K562 (cell line): Measurements from ENCODE around the gene PLEKHA6. TPM values are rescaled to one million over a fixed set of nuclear protein-coding genes. Genes with fewer than 3 reads are reported as not detected.

Source experiments
- ATAC-seq: fragments of 200-7000 bp; cut with Tn5 transposase; 3 replicates; pipeline ENCODE4 v1.9.1; 2020; ENCODE audit warnings: moderate library complexity
- BruUV-seq: library from RNA; stranded (reverse); fragments of 400-500 nt; replicated peaks from 2 replicates; lab custom pipeline; 2021; lab: Mats Ljungman, UMichigan
- CTCF ChIA-PET: fragments of 300-600 bp; formaldehyde crosslinking; extraction: SDS; loops from one replicate; lab custom pipeline; 2021; ENCODE audit warnings: low intra/inter-chr PET ratio; lab: Yijun Ruan, JAX
- POLR2A ChIA-PET: fragments of 300-600, 350-650 bp; sonication (Branson Sonifier 250); formaldehyde crosslinking; extraction: SDS; loops from one replicate; lab custom pipeline; 2021; ENCODE audit warnings: antibody characterized with exemption, inconsistent platforms; lab: Yijun Ruan, JAX
- DNase-seq, 4 experiments: peaks; one replicate each; pipeline versions ENCODE4 v3.0.0 to v3.0.0-alpha.2; 2011 to 2018; ENCODE audit warnings: low spot score in 3 of 4, mixed read lengths in 3 of 4; ENCODE audit errors: extremely low read depth in 1 of 4
- FAIRE-seq: peaks from 2 replicates; lab custom pipeline; 2011; peaks lifted over from hg19 to GRCh38; lab: Jason Lieb, UNC
- H2AFZ ChIP-seq: 2 replicates; pipeline ENCODE4 v1.6.0; 2011; ENCODE audit warnings: low read depth, low read length, control low read depth, inconsistent platforms
- H3K27ac ChIP-seq: fragments of 200-600 bp; 3 replicates; pipeline ENCODE4 v1.8.0; 2011; ENCODE audit warnings: low read depth, mild to moderate bottlenecking, control low read depth, inconsistent platforms, low read length, moderate library complexity, mixed read lengths; ENCODE audit errors: extremely low read depth
- H3K27me3 ChIP-seq, 2 experiments: fragments of 300-600 bp in 1 of 2; 2 replicates in 1 of 2; 3 replicates in 1 of 2; pipeline versions ENCODE4 v1.6.0 to v1.8.0; 2011; ENCODE audit warnings: inconsistent platforms in 2 of 2, low read length in 2 of 2, mild to moderate bottlenecking in 1 of 2, mixed read lengths in 1 of 2, moderate library complexity in 1 of 2; ENCODE audit not compliant: control insufficient read depth in 2 of 2, insufficient read depth in 2 of 2
- H3K36me3 ChIP-seq: fragments of 300-600 bp; 3 replicates; pipeline ENCODE4 v1.8.0; 2011; ENCODE audit warnings: mild to moderate bottlenecking, low read length, inconsistent platforms; ENCODE audit not compliant: control insufficient read depth, insufficient read depth
- H3K4me1 ChIP-seq, 2 experiments: fragments of 200-600 bp in 1 of 2; replicated peaks in 1 of 2; 2 replicates in 1 of 2; 3 replicates in 1 of 2; pipeline versions ENCODE4 v1.5.1 to v1.8.0; 2011; ENCODE audit warnings: inconsistent platforms in 2 of 2, low read length in 2 of 2, mild to moderate bottlenecking in 1 of 2, mixed read lengths in 1 of 2, moderate library complexity in 1 of 2; ENCODE audit not compliant: control insufficient read depth in 2 of 2, insufficient read depth in 2 of 2
- H3K4me2 ChIP-seq: 2 replicates; pipeline ENCODE4 v1.6.1; 2011; ENCODE audit warnings: low read length, control low read depth, inconsistent platforms, mixed read lengths; ENCODE audit not compliant: insufficient read depth
- H3K4me3 ChIP-seq: fragments of 200-600 bp; sonication (generic), shearing (Covaris generic); 2 replicates; pipeline ENCODE4 v1.5.1; 2016; ENCODE audit warnings: control low read depth, inconsistent platforms
- H3K79me2 ChIP-seq: fragments of 200-600 bp; 3 replicates; pipeline ENCODE4 v1.8.0; 2011; ENCODE audit warnings: low read length, inconsistent platforms; ENCODE audit not compliant: control insufficient read depth, insufficient read depth
- H3K9ac ChIP-seq, 2 experiments: 2 replicates each; pipeline versions ENCODE4 v1.6.0 to v1.6.1; 2011; ENCODE audit warnings: low read depth in 2 of 2, low read length in 2 of 2, control low read depth in 1 of 2, inconsistent platforms in 1 of 2, mild to moderate bottlenecking in 1 of 2, mixed read lengths in 1 of 2; ENCODE audit not compliant: insufficient read depth in 1 of 2
- H3K9me1 ChIP-seq: one replicate; pipeline ENCODE4 v1.6.0; 2011; ENCODE audit warnings: inconsistent platforms, mild to moderate bottlenecking, low read length, moderate library complexity; ENCODE audit not compliant: control insufficient read depth, insufficient read depth
- H3K9me3 ChIP-seq: replicated peaks from 2 replicates; pipeline ENCODE4 v1.5.1; 2011; ENCODE audit warnings: low read depth, low read length, inconsistent platforms; ENCODE audit not compliant: control insufficient read depth, insufficient read depth
- H4K20me1 ChIP-seq: replicated peaks from 2 replicates; pipeline ENCODE4 v1.6.1; 2011; ENCODE audit warnings: low read length, inconsistent platforms, mixed read lengths; ENCODE audit not compliant: control insufficient read depth, insufficient read depth
- CBX2 ChIP-seq: fragments of 200-600 bp; sonication (generic); IDR thresholded peaks from one replicate; pipeline ENCODE4 v1.6.1; 2012; ENCODE audit warnings: mild to moderate bottlenecking, low read length, inconsistent platforms; ENCODE audit not compliant: insufficient read depth, poor library complexity, severe bottlenecking
- FOXJ2 ChIP-seq: fragments of 200-800 bp; sonication (Bioruptor generic); IDR thresholded peaks from 2 replicates; pipeline ENCODE4 v1.6.1; 2016; ENCODE audit warnings: missing genetic modification characterization, missing compliant biosample characterization
- HLTF ChIP-seq: fragments of 450-650 bp; IDR thresholded peaks from 2 replicates; pipeline ENCODE4 v1.6.1; 2016
- MYC ChIP-seq, 2 experiments: fragments of 250-450 bp in 1 of 2; sonication (Bioruptor Pico) in 1 of 2; IDR thresholded peaks; 2 replicates each; pipeline versions ENCODE4 v1.5.1 to v1.6.1; 2012 to 2021; ENCODE audit warnings: low read depth in 2 of 2, borderline replicate concordance in 1 of 2, improper control_type of control experiment in 1 of 2, low read length in 1 of 2, mild to moderate bottlenecking in 1 of 2, moderate library complexity in 1 of 2
- NONO ChIP-seq, 2 experiments: fragments of 200-400 bp in 1 of 2; fragments of 450-650 bp in 1 of 2; formaldehyde crosslinking in 1 of 2; IDR thresholded peaks; 2 replicates each; pipeline ENCODE4 v1.6.1; 2017; ENCODE audit warnings: low read depth in 2 of 2, mild to moderate bottlenecking in 2 of 2, moderate library complexity in 2 of 2, low read length in 1 of 2
- RBM22 ChIP-seq: fragments of 200-400 bp; formaldehyde crosslinking; IDR thresholded peaks from 2 replicates; pipeline ENCODE4 v1.6.1; 2018; ENCODE audit warnings: low read length, low read depth; ENCODE audit not compliant: poor library complexity, severe bottlenecking
- TAF15 ChIP-seq: fragments of 200-400 bp; formaldehyde crosslinking; IDR thresholded peaks from 2 replicates; pipeline ENCODE4 v1.6.1; 2017; ENCODE audit warnings: mild to moderate bottlenecking, low read depth, low read length, moderate library complexity
- ZNF134 ChIP-seq: fragments of 250-450 bp; sonication (Bioruptor Pico); conservative IDR thresholded peaks from 2 replicates; pipeline ENCODE4 v1.4.0; 2020
- ZNF23 ChIP-seq: fragments of 250-450 bp; sonication (Bioruptor Pico); IDR thresholded peaks from 2 replicates; pipeline ENCODE4 v1.4.0; 2020; ENCODE audit warnings: mild to moderate bottlenecking
- ZNF57 ChIP-seq: fragments of 450-650 bp; formaldehyde crosslinking; IDR thresholded peaks from 2 replicates; pipeline ENCODE4 v1.4.0; 2020; ENCODE audit warnings: mild to moderate bottlenecking, moderate library complexity
- WGBS: fragments of 100-300 bp; shearing (Covaris generic); methylation state at CpG from one replicate; pipeline ENCODE4 v1.1.6; 2016; ENCODE audit warnings: low coverage, mixed read lengths; ENCODE audit not compliant: insufficient coverage; ENCODE audit errors: missing lambda C conversion rate; 5-methylcytosine and 5-hydroxymethylcytosine counted together
- in situ Hi-C: fragments of 300-500 bp; cut with MboI; formaldehyde crosslinking; loops from 4 replicates; pipeline ENCODE4 v1.15.0; 2018; ENCODE audit warnings: inconsistent platforms, mixed read lengths
- intact Hi-C: fragments of 100-400 bp; cut with micrococcal nuclease; formaldehyde crosslinking; loops from 2 replicates; pipeline ENCODE4 v1.14.2; 2022
- polyA plus RNA-seq, 8 experiments: library from polyadenylated mRNA; depleted of rRNA in 4 of 8; stranded (reverse) in 5 of 8; unstranded in 3 of 8; fragments of >200 nt; fragmentation: Nextera tagmentation in 2 of 8; fragmentation: Illumina TruSeq in 1 of 8; extraction: Ambion mirVana in 2 of 8; extraction: Trizol in 1 of 8; gene quantifications; 2 replicates each; pipeline versions ENCODE4 v1.2.1 to v1.2.3, GENCODE V29; 2011 to 2014; ENCODE audit warnings: inconsistent platforms in 1 of 8, missing spikeins in 1 of 8
- total RNA-seq, 7 experiments: library from RNA; depleted of rRNA in 6 of 7; stranded (reverse); fragments of >200 nt in 6 of 7; fragmentation: Illumina TruSeq in 2 of 7; extraction: Trizol in 2 of 7; gene quantifications; 2 replicates each; pipeline versions ENCODE4 v1.2.1 to v1.2.3, GENCODE V29; 2011 to 2021; ENCODE audit warnings: low replicate concordance in 1 of 7
- TF ChIP-seq, protein P1 (sequence below): sonication (generic); formaldehyde crosslinking; IDR thresholded peaks from 2 replicates; pipeline ENCODE4 v1.9.0; 2022; ENCODE audit warnings: mild to moderate bottlenecking, missing genetic modification reagents
- TF ChIP-seq, protein P2 (sequence below): fragments of 250-450 bp; sonication (Bioruptor Pico); IDR thresholded peaks from 2 replicates; pipeline ENCODE4 v1.8.0; 2022; ENCODE audit warnings: moderate library complexity, mild to moderate bottlenecking, inconsistent platforms
- TF ChIP-seq, protein P3 (sequence below): sonication (generic); formaldehyde crosslinking; IDR thresholded peaks from 2 replicates; pipeline ENCODE4 v1.8.0; 2022; ENCODE audit warnings: missing genetic modification reagents, mild to moderate bottlenecking, borderline replicate concordance

The PLEKHA6 gene
- total and polyA plus RNA-seq, 9 of the 15 experiments (the other 6 are each of a cell fraction or from before 2014, with no cell fraction given): under 0.01 to 0.33 (median 0.01) TPM; not detected in 4

DNA sequence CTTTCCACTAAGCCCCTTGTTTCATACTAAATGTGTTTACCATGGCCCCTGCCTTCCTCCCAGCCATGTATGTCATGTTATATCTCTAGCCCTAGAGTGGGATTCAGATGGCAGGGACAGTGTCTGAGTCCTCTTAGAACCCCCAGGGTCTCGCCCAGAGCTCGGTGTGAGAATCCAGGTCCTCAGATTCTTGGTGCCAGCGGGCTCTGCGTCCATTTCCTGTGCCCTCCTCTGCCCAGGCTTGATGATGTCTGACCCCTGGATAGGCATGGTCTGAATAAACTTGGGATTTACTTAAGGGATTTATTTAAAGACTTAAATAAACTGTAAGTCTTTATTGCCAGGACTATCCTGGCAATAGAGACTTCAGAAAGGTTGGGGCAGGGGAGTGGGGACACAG lies 157.2 kb downstream of the PLEKHA6 start:
- no peak overlapping the region for H3K27ac ChIP-seq
- no peaks in the 10 kb centered on the region for H3K9me3 ChIP-seq
- intact Hi-C loops: no loop called here
- H2AFZ ChIP-seq: no peak overlapping the region
- DNase-seq (no peak), ATAC-seq (no peak), FAIRE-seq (no peak)
- H3K9me1 ChIP-seq: no peaks in the 10 kb centered on the region
- H3K4me2 ChIP-seq: no peak overlapping the region
- 3% methylated on average over 4 of the region's 4 CpGs for WGBS
- H3K27me3 ChIP-seq: peaks cover 21 to 70% of the 10 kb centered on the region in 2 experiments
- no peaks in the 10 kb centered on the region for H3K79me2 ChIP-seq
- no peaks in the 10 kb centered on the region for H3K4me1 ChIP-seq
- no peak overlapping the region for H3K4me3 ChIP-seq
- ChIA-PET POLR2A (interaction anchor here (0.8 kb wide), 1 partner anchor 24 kb away, joined by 3 read pairs; no protein-coding TSS in a partner anchor), CTCF (no interaction called here)
- H3K36me3 ChIP-seq: no peaks in the 10 kb centered on the region
- H4K20me1 ChIP-seq: no peaks in the 10 kb centered on the region
- in situ Hi-C loops: no loop called here
- H3K9ac ChIP-seq: no peak overlapping the region
- no TSS peak for BruUV-seq
- TF ChIP-seq ZNF23 (CRISPR knock-in tag): no peak
- TF ChIP-seq, protein P1, sequence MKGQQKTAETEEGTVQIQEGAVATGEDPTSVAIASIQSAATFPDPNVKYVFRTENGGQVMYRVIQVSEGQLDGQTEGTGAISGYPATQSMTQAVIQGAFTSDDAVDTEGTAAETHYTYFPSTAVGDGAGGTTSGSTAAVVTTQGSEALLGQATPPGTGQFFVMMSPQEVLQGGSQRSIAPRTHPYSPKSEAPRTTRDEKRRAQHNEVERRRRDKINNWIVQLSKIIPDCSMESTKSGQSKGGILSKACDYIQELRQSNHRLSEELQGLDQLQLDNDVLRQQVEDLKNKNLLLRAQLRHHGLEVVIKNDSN: no peak
- TF ChIP-seq NONO (IDR thresholded peaks at IDR 0.05; ENCODE audit: low read depth in 2 of 2, low read length in 1 of 2): no peak
- TF ChIP-seq CBX2: no peak
- TF ChIP-seq RBM22: no peak
- TF ChIP-seq TAF15: no peak
- TF ChIP-seq, protein P2, sequence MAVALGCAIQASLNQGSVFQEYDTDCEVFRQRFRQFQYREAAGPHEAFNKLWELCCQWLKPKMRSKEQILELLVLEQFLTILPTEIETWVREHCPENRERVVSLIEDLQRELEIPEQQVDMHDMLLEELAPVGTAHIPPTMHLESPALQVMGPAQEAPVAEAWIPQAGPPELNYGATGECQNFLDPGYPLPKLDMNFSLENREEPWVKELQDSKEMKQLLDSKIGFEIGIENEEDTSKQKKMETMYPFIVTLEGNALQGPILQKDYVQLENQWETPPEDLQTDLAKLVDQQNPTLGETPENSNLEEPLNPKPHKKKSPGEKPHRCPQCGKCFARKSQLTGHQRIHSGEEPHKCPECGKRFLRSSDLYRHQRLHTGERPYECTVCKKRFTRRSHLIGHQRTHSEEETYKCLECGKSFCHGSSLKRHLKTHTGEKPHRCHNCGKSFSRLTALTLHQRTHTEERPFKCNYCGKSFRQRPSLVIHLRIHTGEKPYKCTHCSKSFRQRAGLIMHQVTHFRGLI (CRISPR knock-in tag): no peak
- TF ChIP-seq, protein P3, sequence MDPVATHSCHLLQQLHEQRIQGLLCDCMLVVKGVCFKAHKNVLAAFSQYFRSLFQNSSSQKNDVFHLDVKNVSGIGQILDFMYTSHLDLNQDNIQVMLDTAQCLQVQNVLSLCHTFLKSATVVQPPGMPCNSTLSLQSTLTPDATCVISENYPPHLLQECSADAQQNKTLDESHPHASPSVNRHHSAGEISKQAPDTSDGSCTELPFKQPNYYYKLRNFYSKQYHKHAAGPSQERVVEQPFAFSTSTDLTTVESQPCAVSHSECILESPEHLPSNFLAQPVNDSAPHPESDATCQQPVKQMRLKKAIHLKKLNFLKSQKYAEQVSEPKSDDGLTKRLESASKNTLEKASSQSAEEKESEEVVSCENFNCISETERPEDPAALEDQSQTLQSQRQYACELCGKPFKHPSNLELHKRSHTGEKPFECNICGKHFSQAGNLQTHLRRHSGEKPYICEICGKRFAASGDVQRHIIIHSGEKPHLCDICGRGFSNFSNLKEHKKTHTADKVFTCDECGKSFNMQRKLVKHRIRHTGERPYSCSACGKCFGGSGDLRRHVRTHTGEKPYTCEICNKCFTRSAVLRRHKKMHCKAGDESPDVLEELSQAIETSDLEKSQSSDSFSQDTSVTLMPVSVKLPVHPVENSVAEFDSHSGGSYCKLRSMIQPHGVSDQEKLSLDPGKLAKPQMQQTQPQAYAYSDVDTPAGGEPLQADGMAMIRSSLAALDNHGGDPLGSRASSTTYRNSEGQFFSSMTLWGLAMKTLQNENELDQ (CRISPR knock-in tag): no peak
- TF ChIP-seq ZNF134 (CRISPR knock-in tag): no peak
- no peak for TF ChIP-seq HLTF
- no peak for TF ChIP-seq ZNF57
- no peak for TF ChIP-seq MYC (IDR thresholded peaks at IDR 0.05; ENCODE audit: low read depth, low read length)
- TF ChIP-seq MYC (CRISPR knock-in tag; IDR thresholded peaks at IDR 0.05; ENCODE audit: borderline replicate concordance, low read depth): no peak
- no peak for TF ChIP-seq FOXJ2 (tag)
